ENCODE results near the gene AIDA.

The AIDA gene

DNA sequence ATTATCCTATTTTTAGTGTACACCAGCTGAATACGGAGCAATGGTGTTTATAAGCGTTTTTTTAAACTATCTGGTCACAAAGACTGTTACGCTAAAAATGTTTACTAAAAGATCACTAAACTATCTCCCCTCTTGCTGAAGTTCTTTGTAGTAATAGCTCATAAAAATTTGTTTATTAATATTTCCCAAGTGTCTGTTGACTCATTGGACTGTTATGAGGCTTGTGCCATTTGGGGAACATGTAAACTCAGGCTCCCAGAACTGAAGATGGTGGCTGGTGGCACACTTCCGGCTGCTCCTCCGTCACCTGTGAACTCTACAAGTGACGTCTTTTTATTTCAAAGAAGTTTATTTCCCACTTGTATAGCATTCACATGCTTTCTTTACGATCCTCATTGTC lies 46.3 kb downstream of the AIDA start:
- DNase-seq = no peak
- Histone ChIP-seq H3K9me3 (ENCODE audit: severe bottlenecking) (no peaks in the 10 kb centered on the region), H3K27ac (no peak overlapping the region), H3K4me3 (ENCODE audit: low read depth, low read length) (no peak overlapping the region), H3K36me3 (peaks cover 3% of the 10 kb centered on the region; the same call in 1 of the 2 replicates), H3K27me3 (ENCODE audit: insufficient read depth, low read depth, severe bottlenecking) (no peaks in the 10 kb centered on the region)
- TF ChIP-seq, protein P1, sequence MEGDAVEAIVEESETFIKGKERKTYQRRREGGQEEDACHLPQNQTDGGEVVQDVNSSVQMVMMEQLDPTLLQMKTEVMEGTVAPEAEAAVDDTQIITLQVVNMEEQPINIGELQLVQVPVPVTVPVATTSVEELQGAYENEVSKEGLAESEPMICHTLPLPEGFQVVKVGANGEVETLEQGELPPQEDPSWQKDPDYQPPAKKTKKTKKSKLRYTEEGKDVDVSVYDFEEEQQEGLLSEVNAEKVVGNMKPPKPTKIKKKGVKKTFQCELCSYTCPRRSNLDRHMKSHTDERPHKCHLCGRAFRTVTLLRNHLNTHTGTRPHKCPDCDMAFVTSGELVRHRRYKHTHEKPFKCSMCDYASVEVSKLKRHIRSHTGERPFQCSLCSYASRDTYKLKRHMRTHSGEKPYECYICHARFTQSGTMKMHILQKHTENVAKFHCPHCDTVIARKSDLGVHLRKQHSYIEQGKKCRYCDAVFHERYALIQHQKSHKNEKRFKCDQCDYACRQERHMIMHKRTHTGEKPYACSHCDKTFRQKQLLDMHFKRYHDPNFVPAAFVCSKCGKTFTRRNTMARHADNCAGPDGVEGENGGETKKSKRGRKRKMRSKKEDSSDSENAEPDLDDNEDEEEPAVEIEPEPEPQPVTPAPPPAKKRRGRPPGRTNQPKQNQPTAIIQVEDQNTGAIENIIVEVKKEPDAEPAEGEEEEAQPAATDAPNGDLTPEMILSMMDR (IDR thresholded peaks at IDR 0.05; ENCODE audit: low read depth, low read length) = no peak

DNA sequence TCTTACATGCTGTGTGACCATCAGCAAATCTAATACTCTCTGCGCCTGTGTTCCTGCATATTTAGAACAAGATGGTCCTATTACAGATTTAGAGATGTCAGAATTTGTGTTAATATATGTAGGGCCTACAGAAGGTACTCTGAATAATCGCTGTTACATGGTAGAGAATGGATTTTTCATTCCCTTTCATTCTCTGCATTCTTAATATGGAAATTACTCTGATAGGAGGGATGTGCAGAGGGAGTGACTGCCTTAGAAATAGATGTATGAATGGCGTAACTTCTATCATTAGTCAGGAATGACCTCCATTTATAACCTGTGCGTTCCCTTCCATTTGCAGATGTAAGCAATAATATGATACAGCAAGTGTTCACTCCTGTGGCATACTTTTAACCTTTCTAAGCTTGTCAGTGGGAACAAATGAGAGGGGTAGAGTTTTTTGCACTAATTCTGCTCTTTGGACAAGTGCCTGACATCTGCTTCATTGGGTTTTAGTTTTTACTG lies 48.8 kb downstream of the AIDA start:
- Histone ChIP-seq H3K4me3 (ENCODE audit: low read depth, low read length) (no peak overlapping the region), H3K27ac (no peak overlapping the region), H3K27me3 (ENCODE audit: insufficient read depth, low read depth, severe bottlenecking) (no peaks in the 10 kb centered on the region), H3K36me3 (peaks cover 6% of the 10 kb centered on the region; the same call in 1 of the 2 replicates), H3K9me3 (ENCODE audit: severe bottlenecking) (no peaks in the 10 kb centered on the region)
- TF ChIP-seq, protein P1 (IDR thresholded peaks at IDR 0.05; ENCODE audit: low read depth, low read length) = no peak
- DNase-seq = no peak

DNA sequence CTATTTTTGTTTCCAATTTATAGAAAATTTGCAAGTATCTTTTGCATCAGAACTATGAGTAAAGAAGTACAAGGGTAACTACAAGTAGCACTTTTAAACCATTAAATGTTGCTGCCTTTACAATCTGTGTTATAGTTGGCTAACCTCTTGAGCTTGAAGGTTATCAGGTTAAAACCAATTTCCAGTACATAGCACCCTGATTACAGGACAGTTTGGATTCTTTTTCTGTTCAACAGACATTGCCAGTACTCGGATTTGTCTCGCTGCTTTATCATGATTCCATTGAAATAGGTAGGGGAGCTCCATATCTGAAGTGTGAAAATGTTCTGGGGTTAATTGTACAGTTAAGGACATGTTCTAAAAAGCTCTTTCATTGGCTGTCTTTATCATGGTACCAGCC lies 54.4 kb downstream of the AIDA start:
- Histone ChIP-seq H3K4me3 (ENCODE audit: low read depth, low read length) (no peak overlapping the region), H3K27ac (no peak overlapping the region), H3K9me3 (ENCODE audit: severe bottlenecking) (no peaks in the 10 kb centered on the region), H3K36me3 (peaks cover 9% of the 10 kb centered on the region), H3K27me3 (ENCODE audit: insufficient read depth, low read depth, severe bottlenecking) (no peaks in the 10 kb centered on the region)
- TF ChIP-seq, protein P1 (IDR thresholded peaks at IDR 0.05; ENCODE audit: low read depth, low read length) = no peak
- no peak for DNase-seq

DNA sequence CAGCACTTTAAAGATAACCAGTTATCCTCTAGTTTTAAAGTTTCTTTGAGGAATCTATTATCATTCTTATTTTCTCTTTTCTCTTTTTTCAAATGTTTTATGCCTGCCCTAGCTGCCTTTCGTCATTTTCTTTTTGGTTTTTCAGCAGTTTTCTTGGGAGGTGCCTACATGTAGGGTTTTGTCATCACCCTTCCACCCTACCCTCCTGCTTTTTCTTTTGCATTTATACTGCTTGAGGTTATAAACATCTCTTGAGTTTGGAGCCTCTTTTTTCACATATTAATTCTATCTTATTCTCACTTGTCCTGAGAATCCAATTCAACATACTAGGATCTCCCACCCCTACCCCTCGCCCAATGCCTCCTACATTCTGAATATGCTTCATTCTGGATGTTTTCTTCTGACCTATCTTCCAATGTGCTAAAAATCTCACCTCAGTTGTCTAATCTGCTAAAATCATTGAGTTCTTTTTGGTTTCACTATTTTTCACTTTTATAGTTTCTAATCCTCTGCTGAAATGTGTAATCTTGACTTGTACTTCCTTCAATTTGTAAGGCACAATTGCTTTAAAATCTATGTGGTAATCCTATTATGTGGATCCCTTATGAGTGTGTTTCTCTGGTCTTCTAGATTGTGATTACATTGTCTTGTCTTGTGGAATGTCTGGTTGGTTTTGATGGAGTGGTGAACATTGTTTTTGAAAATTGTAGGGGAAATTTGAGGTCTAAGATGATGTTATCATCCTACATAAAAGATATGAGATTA lies 55.7 kb downstream of the AIDA start:
- H3K9me3 ChIP-seq (ENCODE audit: severe bottlenecking) = no peaks in the 10 kb centered on the region
- no peak for DNase-seq
- H3K4me3 ChIP-seq (ENCODE audit: low read depth, low read length) = no peak overlapping the region
- H3K27me3 ChIP-seq (ENCODE audit: insufficient read depth, low read depth, severe bottlenecking) = no peaks in the 10 kb centered on the region
- TF ChIP-seq, protein P1 (IDR thresholded peaks at IDR 0.05; ENCODE audit: low read depth, low read length) = no peak
- H3K36me3 ChIP-seq = peaks cover 7% of the 10 kb centered on the region
- no peak overlapping the region for H3K27ac ChIP-seq

DNA sequence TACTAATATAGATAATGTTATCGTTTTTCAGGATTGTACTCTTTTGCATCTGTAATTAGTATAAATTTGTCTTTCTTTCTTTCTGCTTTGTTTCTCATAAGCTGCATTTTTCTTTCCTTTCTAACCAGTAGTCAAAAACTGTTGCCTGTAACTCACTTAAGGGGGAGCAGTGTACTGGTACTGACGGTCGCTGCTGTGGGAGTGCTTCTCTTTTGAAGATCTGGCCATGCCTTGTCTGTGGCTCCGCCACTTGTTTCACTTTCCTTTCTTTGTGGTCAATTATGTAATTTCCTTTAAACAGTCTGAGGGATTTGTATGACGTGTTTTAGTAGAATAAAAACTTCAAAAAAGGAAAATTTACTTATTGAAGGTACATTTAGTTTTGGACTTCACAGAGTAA lies 57.4 kb downstream of the AIDA start:
- no peak overlapping the region for H3K27ac ChIP-seq
- H3K9me3 ChIP-seq (ENCODE audit: severe bottlenecking) = no peaks in the 10 kb centered on the region
- H3K4me3 ChIP-seq (ENCODE audit: low read depth, low read length) = no peak overlapping the region
- H3K36me3 ChIP-seq = peaks cover 7% of the 10 kb centered on the region
- no peaks in the 10 kb centered on the region for H3K27me3 ChIP-seq (ENCODE audit: insufficient read depth, low read depth, severe bottlenecking)
- TF ChIP-seq, protein P1 (IDR thresholded peaks at IDR 0.05; ENCODE audit: low read depth, low read length) = no peak
- DNase-seq = no peak
